Activated CD4-positive, alpha-beta T cell treated with anti-CD3 and anti-CD28 coated beads for 1 hour (primary cell): Measurements from ENCODE around the gene HIVEP3.

ENCODE experiments used
- DNase-seq: peaks from one replicate; pipeline ENCODE4 v3.0.0-alpha.2; 2020

Gene HIVEP3

GRCh38 chr1:41504114-41505035 is 414.3 kb downstream of the HIVEP3 start:
- DNase-seq: no peak

DNA sequence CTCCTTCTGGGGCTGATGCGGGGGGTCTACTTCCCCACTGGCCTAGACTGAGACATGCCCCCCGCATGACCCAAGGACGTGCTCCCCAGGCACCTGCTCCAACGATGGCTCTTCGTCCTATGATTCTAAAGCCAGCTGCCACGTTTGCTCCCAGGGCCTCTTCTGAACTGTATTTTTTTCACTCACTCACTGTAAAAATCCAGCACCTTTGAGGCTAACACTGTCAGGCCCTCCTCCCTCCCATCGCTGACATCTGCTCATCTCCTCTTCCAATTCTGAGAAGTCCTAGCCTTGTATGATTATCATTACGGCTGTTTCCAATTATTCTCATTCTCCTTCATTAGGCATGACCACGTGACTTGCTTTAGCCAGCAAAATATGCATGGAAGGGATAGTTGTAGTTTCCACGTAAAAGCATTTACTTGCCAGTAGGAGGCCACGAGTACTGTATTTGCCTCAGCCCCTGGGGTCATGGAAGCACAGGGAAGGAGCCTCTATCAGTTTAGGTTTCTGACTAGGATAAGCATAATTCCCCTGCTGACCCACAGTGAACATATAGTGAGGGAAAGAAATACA is 415.1 kb downstream of the HIVEP3 start:
- no peak for DNase-seq

DNA sequence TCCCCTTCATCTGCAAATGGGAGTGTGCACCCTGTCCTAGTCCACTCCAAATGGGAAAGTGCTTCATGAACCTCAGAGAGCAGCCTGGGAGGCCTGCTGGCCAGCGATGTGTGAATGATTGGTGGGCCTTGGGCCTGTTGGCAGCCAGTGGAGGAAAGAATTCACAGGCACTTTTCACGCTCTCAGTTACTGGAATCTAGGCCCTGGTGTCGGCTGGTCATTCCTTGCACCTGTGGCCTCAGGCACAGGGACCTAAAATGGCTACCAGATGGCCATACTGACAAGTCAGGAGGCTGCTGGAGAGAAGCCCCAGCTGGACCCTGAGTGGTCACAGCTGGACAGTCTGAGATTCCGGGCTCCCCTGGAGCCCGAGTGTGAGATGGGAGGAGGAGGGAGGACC is 415.8 kb downstream of the HIVEP3 start:
- DNase-seq: no peak

GRCh38 chr1:41501581-41501980 is 417.1 kb downstream of the HIVEP3 start:
- no peak for DNase-seq

- no peak for DNase-seq
Measured at GRCh38 chr1:41500781-41501518, 417.8 kb downstream of the HIVEP3 start.

GRCh38 chr1:41500378-41500777 is 418.3 kb downstream of the HIVEP3 start:
- DNase-seq: no peak

DNA sequence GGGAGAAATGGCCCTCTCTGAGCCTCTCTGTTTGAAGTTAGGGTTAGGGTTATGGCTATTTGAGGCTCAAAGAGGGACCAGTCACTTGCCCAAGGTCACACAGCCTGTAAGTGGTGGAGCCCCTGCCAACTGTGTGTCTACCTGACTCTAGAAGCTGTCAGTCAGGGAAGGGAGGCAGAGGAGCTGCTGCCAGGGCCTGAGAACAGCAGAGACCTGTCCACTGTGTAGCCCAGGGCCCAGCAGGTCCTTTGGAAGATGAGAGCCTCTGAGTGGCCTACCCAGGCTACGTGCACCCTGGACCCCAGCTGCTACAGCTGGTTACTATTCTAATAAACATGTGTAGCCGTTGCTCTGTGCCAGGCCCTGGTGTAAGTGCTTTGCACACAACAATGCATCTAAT is 419.1 kb downstream of the HIVEP3 start:
- no peak for DNase-seq

GRCh38 chr1:41498804-41499203 is 419.9 kb downstream of the HIVEP3 start:
- no peak for DNase-seq

GRCh38 chr1:41498391-41498790 is 420.3 kb downstream of the HIVEP3 start:
- no peak for DNase-seq

DNA sequence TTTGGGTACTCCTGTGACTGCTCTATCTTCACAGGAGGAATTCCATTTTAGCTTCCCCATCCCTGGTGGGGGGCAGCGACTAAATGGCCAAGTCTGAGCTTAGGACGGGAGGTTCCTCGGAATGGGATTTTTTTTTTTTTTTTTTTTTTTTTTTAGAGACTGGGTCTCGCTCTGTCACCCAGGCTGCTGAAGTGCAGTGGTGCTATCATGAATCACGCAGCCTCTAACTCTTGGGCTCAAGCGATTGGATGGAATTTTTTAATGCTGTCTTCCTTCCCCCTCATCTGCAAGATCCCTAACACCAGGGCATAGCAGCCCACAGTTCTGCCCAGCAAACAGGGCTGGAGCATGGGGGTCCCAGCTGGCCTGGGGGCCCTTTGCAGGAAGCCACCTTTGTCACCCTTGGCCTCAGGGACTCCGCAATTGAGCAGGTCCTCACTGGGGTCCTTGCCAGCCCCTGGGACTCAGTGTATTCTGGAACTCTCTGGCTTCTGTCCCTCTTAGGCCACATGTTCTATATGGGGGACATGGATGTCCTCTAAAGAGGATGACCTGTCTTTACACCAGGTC is 421.2 kb downstream of the HIVEP3 start:
- DNase-seq: no peak

DNA sequence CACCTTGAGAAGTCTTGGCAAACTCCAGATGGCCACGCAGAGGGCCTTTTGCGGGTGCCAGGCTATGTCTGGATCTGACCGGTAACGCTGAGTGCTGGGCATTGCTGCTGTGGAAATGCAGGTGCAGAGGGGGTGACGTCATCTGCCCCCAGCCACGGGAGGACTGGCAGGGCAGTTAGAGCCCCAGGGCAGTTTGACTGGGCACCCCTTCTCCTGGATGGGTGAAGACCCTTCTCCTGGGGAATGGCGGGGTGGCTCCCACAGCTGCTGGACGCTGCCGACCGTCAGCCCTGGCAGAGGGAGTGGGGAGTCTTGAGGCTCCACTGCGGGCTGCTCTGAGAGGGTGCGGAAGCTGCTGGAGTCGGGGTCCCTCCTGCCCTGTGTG is 421.7 kb downstream of the HIVEP3 start:
- DNase-seq: no peak

DNA sequence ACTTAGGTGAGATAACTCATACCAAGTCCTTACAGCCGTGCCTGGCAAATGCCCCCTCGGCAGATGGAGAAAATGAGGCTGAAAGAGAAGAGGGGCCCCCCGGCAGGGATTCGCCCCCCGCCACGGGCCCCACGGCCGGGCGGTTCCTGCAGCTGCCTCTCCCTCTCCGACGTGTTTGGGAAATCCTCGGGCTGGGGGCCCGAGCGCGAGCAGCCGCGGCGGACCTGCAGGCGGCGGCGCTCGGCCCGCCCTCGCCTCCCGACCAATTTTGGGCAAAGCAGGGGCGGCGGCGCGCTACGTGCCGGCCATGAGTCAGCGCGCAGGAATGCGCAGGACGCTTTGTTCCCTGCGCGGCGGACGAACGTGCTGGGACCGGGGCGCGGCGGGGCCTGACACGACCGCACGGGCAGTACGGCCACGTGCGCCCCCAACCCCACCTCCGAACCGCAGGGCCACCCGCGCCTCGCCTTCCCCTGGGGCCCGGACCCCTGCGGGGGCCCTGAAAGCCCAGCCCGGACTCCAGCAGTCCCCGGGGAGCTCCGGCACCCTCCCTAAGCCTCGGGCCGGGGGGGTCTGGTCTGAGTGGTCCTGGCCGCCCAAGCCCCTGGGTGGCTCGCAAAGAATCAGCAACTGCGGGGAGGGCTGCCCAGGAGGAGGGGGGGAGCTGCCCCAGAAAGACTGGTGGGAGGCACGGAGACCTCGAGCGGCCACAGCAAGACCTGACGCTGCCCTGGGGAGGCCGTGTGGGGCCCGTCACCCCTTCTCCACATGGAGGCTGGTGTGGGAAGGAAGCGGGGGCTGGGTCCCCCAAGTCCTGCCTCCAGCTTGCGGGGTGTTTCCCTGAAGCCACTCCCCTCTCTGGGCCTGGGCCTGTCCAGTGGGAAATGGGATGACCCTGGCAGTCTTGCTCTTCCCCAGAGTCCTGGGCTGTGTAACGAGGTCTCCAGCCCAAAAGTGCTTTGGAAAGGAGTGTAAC is 422.4 kb downstream of the HIVEP3 start:
- no peak for DNase-seq

DNA sequence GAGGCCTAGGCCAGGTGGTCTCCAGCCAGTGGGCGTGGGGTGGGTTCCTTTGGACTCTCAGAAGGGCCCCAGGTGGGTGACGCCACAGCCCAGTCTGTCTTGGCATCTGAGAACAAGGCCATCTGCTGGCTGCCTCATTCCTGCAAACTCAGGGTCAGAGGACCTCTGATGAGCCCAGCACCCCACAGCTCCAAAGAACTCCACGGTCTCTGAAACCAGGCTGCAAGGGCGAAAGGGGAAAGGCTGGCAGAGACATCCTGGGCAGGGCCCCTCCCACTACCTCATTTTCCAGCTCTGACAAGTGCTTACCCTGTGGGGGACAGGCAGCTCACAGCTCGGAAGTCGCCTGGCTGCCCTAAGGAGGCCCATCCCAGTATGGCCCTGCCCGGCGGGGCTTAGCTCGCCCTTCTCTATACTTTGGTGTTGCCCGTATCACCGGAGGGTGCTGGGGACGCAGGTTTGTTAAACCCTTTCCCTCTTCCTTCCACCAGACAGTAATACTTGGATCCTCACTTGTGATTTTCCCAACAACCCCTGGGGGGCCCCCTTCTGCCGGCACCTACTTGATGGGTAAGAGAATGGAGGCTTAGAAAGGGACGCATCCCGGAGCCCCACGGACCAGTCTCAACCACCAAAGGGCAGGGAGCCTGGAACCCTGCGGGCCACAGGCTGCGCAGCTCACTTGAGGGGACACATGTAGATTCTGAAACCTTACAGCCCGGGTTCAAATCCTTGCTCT is 423.3 kb downstream of the HIVEP3 start:
- DNase-seq: no peak

- DNase-seq: no peak
Measured at GRCh38 chr1:41494351-41495209, 424.1 kb downstream of the HIVEP3 start.

DNA sequence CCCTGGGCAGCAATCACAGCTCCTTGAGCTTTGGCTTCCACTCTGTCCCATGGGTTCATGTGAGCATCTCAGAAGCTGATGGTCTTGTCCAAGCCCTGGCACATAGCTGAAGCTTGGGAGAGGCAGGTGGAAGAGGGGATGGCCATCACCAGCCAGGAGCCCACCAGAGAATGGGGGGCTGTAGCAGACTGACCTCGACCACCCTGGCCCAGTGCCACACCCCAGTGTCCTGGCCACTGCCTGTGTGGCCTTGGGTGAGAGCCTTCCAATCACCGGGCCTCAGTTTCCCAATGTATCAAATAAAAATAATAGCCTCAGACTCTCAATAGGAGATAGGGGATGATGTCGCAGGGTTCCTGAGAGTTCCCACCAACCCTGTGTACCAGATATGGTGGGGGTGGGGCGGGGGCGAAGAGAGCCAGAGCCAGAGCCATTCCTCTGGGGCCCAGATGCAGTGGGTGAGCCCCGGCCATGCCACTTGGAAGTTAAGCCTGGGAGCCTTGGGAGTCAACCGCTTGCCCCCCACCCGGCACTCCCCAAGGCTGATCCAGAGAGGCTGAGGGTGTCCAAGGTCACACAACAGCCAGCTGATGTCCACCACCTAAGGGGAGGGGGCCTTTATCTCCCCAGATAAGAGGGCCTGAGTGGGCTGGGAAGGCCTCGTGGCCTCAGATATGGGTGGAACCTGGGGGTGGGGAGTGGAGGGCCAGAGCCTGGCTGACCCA is 424.9 kb downstream of the HIVEP3 start:
- no peak for DNase-seq

- no peak for DNase-seq
Measured at GRCh38 chr1:41493117-41493536, 425.6 kb downstream of the HIVEP3 start.

DNA sequence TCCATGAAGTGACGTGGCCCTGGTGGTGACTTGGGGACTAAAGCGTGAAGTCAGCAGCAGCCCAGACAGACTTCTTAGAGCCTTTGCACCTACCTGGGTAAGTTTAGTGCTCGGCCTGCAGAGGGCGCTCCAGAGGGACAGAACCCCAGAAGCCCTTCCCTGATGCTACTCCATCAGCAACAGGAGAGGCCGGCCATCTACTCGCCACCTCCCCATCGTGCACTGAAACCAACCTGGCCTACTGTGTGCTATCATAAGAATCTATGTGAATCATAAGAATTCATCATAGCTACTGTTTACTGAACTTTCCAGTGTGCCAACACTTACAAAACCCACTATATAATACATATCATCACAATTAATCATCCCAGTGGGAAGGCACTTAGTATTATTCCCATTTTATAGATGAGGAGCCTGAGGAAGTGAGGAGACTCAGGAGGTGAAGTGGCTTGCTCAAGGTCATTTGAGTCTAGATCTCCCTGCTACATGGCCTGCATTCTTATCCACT is 426.3 kb downstream of the HIVEP3 start:
- no peak for DNase-seq

GRCh38 chr1:41490911-41491310 is 427.8 kb downstream of the HIVEP3 start:
- no peak for DNase-seq

DNA sequence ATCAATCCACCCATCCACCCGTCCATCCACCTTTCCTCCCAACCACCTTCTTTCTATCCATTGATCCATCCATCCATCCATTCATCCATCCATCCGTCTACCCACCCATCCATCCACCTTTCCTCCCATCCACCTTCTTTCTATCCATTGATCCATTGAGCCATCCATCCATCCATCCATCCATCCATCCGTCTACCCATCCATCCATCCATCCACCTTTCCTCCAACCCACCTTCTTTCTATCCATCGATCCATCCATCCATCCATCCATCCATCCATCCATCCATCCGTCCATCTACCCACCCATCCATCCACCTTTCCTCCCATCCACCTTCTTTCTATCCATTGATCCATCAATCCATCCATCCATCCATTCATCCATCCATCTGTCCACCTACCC is 429.2 kb downstream of the HIVEP3 start:
- no peak for DNase-seq
